HEK293 (cell line): ENCODE data around the gene HMGA1.
A peak's percentile ranks its signal among the peaks of the same experiment; 100 is the strongest.

ENCODE experiments used
- CTCF ChIA-PET: fragments of 350-600 bp; formaldehyde crosslinking; extraction: SDS; loops from one replicate; lab custom pipeline; 2021; ENCODE audit warnings: antibody characterized with exemption; lab: Yijun Ruan, JAX
- POLR2A ChIA-PET: fragments of 300-600 bp; formaldehyde crosslinking; extraction: SDS; loops from one replicate; lab custom pipeline; 2020; ENCODE audit warnings: antibody characterized with exemption, inconsistent platforms; lab: Yijun Ruan, JAX
- H3K27ac ChIP-seq: fragments of 200-500 bp; sonication (Bioruptor generic); 2 replicates; pipeline ENCODE4 v1.5.1; 2014; ENCODE audit warnings: low read depth, low read length, control low read depth, inconsistent platforms; ENCODE audit errors: extremely low read depth
- H3K36me3 ChIP-seq, 2 experiments: fragments of 200-500 bp in 1 of 2; sonication (Bioruptor generic) in 1 of 2; 1 replicate in 1 of 2; 2 replicates in 1 of 2; pipeline ENCODE4 v1.5.1; 2014 to 2017; ENCODE audit warnings: inconsistent platforms in 2 of 2, low read length in 2 of 2; ENCODE audit not compliant: control insufficient read depth in 2 of 2, insufficient read depth in 1 of 2
- H3K4me1 ChIP-seq: fragments of 200-500 bp; sonication (Bioruptor generic); 2 replicates; pipeline ENCODE4 v1.5.1; 2014; ENCODE audit warnings: mild to moderate bottlenecking, low read length, inconsistent platforms; ENCODE audit not compliant: control insufficient read depth, insufficient read depth
- H3K4me3 ChIP-seq: 2 replicates; pipeline ENCODE4 v1.5.1; 2011; ENCODE audit warnings: low read depth, mild to moderate bottlenecking, control low read depth, low read length, moderate library complexity
- H3K9me3 ChIP-seq: fragments of 200-500 bp; sonication (Bioruptor generic); 2 replicates; pipeline ENCODE4 v1.5.1; 2014; ENCODE audit warnings: low read depth, low read length, inconsistent platforms; ENCODE audit not compliant: control insufficient read depth, insufficient read depth
- GLIS2 ChIP-seq: fragments of 450-650 bp; formaldehyde crosslinking; IDR thresholded peaks from 2 replicates; pipeline ENCODE4 v1.5.1; 2016; ENCODE audit warnings: missing biosample characterization, missing genetic modification characterization
- KLF1 ChIP-seq: fragments of 450-650 bp; formaldehyde crosslinking; IDR thresholded peaks from 2 replicates; pipeline ENCODE4 v1.5.1; 2016; ENCODE audit warnings: missing biosample characterization, missing genetic modification characterization
- KLF10 ChIP-seq: fragments of 450-650 bp; IDR thresholded peaks from 2 replicates; pipeline ENCODE4 v1.5.1; 2018; ENCODE audit warnings: missing biosample characterization, mild to moderate bottlenecking, missing genetic modification characterization
- KLF16 ChIP-seq: fragments of 450-650 bp; formaldehyde crosslinking; IDR thresholded peaks from 2 replicates; pipeline ENCODE4 v1.5.1; 2017; ENCODE audit warnings: missing biosample characterization, missing genetic modification characterization
- KLF9 ChIP-seq: fragments of 450-650 bp; formaldehyde crosslinking; IDR thresholded peaks from 2 replicates; pipeline ENCODE4 v1.5.1; 2016; ENCODE audit warnings: missing biosample characterization, missing genetic modification characterization, low read depth
- SCRT1 ChIP-seq: fragments of 450-650 bp; formaldehyde crosslinking; IDR thresholded peaks from 2 replicates; pipeline ENCODE4 v1.5.1; 2016; ENCODE audit warnings: missing biosample characterization, missing genetic modification characterization, borderline replicate concordance
- ZBTB48 ChIP-seq: fragments of 450-650 bp; formaldehyde crosslinking; IDR thresholded peaks from 2 replicates; pipeline ENCODE4 v1.5.1; 2016; ENCODE audit warnings: missing biosample characterization, missing genetic modification characterization
- ZNF121 ChIP-seq: fragments of 450-650 bp; formaldehyde crosslinking; IDR thresholded peaks from 2 replicates; pipeline ENCODE4 v1.5.1; 2016; ENCODE audit warnings: missing biosample characterization, missing genetic modification characterization
- ZNF174 ChIP-seq: fragments of 450-650 bp; formaldehyde crosslinking; IDR thresholded peaks from 2 replicates; pipeline ENCODE4 v1.5.0; 2017; ENCODE audit warnings: missing biosample characterization, mild to moderate bottlenecking, missing genetic modification characterization
- ZNF223 ChIP-seq: fragments of 450-650 bp; formaldehyde crosslinking; IDR thresholded peaks from 2 replicates; pipeline ENCODE4 v1.5.1; 2016; ENCODE audit warnings: missing biosample characterization, missing genetic modification characterization
- ZNF423 ChIP-seq: fragments of 450-650 bp; formaldehyde crosslinking; IDR thresholded peaks from 2 replicates; pipeline ENCODE4 v1.5.1; 2016; ENCODE audit warnings: missing biosample characterization, missing genetic modification characterization
- ZNF624 ChIP-seq: fragments of 450-650 bp; formaldehyde crosslinking; IDR thresholded peaks from 2 replicates; pipeline ENCODE4 v1.5.1; 2017; ENCODE audit warnings: missing biosample characterization, missing genetic modification characterization
- TF ChIP-seq, protein P1 (sequence below): fragments of 450-650 bp; formaldehyde crosslinking; IDR thresholded peaks from 2 replicates; pipeline ENCODE4 v1.5.1; 2016; ENCODE audit warnings: missing biosample characterization, missing genetic modification characterization, borderline replicate concordance
- TF ChIP-seq, protein P2 (sequence below): fragments of 450-650 bp; IDR thresholded peaks from 2 replicates; pipeline ENCODE4 v1.5.1; 2018; ENCODE audit warnings: missing biosample characterization, missing genetic modification characterization
- TF ChIP-seq, protein P3 (sequence below): fragments of 450-650 bp; formaldehyde crosslinking; IDR thresholded peaks from 2 replicates; pipeline ENCODE4 v1.5.1; 2016; ENCODE audit warnings: missing biosample characterization, missing genetic modification characterization
- TF ChIP-seq, protein P4 (sequence below): fragments of 450-650 bp; formaldehyde crosslinking; IDR thresholded peaks from 2 replicates; pipeline ENCODE4 v1.5.1; 2016; ENCODE audit warnings: missing biosample characterization, missing genetic modification characterization

Gene HMGA1

DNA sequence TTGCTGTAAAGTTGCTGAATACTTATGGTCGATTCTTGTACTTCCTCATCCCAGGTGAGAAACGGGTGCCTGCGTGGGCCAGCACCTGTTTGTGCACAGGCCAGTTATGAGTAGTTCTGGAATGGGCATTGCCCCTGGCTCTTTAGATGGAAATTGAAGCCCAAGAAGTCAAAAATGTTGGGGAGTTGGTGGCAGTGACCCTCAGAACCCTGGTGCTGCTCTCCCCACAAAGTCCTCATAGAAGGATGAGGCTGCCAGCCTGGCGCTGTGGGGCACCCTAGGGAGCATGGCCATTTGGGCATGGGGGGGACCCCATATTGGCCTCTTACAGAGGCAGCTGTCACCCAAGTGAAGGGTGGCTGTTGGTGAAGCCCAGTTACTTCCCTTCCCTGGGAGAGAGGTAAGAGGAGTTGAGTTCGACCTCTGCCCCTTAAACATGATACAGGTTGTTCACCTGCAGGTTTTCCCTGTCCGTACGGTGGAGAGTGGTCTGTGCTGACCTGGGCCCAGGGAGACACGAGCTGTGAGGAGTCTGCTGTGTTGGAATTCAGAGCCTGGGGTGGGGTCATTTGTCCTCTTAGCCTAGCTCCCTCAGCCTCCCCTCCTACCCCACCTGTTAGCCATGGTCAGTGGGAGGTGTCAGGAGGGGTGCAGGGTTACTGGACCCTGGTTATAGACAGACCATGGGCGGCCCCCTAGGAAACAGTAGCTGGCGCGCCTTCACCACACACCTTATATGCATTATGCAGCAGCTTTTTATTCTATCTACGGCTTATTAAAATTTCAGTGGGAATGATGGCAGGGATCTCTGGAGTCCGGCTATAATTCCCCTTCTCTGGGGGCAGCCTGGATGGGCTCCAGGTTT is 4.9 kb downstream of the HMGA1 start:
- Histone ChIP-seq H3K27ac (no peak overlapping the region), H3K9me3 (no peaks in the 10 kb centered on the region), H3K4me1 (peaks cover 6% of the 10 kb centered on the region; the same call in 1 of the 2 replicates), H3K4me3 (no peak overlapping the region), H3K36me3 (peaks cover 0 to 55% of the 10 kb centered on the region in 2 experiments; a peak in 1 of 3 replicates)
- ChIA-PET CTCF (no interaction called here), POLR2A (no interaction called here)
- peak; percentile 20; the same call in 1 of the 2 replicates for TF ChIP-seq GLIS2 (tag by site-specific recombination)
- TF ChIP-seq, protein P1, sequence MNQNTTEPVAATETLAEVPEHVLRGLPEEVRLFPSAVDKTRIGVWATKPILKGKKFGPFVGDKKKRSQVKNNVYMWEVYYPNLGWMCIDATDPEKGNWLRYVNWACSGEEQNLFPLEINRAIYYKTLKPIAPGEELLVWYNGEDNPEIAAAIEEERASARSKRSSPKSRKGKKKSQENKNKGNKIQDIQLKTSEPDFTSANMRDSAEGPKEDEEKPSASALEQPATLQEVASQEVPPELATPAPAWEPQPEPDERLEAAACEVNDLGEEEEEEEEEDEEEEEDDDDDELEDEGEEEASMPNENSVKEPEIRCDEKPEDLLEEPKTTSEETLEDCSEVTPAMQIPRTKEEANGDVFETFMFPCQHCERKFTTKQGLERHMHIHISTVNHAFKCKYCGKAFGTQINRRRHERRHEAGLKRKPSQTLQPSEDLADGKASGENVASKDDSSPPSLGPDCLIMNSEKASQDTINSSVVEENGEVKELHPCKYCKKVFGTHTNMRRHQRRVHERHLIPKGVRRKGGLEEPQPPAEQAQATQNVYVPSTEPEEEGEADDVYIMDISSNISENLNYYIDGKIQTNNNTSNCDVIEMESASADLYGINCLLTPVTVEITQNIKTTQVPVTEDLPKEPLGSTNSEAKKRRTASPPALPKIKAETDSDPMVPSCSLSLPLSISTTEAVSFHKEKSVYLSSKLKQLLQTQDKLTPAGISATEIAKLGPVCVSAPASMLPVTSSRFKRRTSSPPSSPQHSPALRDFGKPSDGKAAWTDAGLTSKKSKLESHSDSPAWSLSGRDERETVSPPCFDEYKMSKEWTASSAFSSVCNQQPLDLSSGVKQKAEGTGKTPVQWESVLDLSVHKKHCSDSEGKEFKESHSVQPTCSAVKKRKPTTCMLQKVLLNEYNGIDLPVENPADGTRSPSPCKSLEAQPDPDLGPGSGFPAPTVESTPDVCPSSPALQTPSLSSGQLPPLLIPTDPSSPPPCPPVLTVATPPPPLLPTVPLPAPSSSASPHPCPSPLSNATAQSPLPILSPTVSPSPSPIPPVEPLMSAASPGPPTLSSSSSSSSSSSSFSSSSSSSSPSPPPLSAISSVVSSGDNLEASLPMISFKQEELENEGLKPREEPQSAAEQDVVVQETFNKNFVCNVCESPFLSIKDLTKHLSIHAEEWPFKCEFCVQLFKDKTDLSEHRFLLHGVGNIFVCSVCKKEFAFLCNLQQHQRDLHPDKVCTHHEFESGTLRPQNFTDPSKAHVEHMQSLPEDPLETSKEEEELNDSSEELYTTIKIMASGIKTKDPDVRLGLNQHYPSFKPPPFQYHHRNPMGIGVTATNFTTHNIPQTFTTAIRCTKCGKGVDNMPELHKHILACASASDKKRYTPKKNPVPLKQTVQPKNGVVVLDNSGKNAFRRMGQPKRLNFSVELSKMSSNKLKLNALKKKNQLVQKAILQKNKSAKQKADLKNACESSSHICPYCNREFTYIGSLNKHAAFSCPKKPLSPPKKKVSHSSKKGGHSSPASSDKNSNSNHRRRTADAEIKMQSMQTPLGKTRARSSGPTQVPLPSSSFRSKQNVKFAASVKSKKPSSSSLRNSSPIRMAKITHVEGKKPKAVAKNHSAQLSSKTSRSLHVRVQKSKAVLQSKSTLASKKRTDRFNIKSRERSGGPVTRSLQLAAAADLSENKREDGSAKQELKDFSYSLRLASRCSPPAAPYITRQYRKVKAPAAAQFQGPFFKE (tag by site-specific recombination) = no peak

DNA sequence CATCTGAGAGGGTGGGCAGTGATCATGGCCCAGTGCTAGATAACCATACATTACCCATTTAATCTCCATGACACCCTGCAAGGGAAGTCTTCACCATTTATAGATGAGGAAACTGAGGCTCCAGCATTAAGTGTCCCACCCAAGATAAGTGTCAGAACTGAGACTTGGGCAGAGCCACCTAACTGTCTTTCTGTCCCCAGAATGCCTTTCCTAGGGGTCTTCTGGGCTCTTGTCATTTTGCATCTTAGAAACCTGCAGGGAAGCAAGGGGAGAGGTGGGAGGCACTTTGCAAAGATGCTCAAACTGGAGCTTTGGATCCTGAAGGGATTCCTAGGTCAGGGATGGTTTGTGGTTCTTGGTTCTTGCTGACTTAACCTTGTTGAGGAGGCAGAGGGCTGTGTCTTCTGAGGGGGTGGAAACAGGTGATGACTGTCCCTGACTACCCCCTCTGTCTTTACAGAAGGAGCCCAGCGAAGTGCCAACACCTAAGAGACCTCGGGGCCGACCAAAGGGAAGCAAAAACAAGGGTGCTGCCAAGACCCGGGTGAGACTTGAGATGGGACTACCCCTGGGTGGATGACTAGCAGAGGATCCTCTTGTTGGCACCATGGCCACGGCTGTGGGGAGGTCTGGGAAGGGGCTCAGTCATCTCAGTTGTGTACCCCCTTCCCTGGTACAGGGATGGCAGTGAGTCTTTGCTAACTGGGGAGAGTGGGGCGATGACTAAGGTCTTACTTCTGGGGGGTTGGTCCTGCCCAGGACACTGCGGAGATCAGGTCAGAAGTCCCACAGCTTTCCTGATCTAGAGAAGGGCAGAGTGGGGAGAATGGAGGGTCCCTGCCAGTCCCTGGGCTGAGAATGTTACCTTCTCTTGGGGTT is 5.8 kb downstream of the HMGA1 start:
- TF ChIP-seq ZNF121 (no peak), ZNF624 (tag by site-specific recombination) (no peak), KLF1 (tag by site-specific recombination) (no peak), ZNF223 (tag by site-specific recombination) (no peak), KLF16 (tag by site-specific recombination) (no peak)
- TF ChIP-seq, protein P2, sequence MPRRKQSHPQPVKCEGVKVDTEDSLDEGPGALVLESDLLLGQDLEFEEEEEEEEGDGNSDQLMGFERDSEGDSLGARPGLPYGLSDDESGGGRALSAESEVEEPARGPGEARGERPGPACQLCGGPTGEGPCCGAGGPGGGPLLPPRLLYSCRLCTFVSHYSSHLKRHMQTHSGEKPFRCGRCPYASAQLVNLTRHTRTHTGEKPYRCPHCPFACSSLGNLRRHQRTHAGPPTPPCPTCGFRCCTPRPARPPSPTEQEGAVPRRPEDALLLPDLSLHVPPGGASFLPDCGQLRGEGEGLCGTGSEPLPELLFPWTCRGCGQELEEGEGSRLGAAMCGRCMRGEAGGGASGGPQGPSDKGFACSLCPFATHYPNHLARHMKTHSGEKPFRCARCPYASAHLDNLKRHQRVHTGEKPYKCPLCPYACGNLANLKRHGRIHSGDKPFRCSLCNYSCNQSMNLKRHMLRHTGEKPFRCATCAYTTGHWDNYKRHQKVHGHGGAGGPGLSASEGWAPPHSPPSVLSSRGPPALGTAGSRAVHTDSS (tag by site-specific recombination) = no peak
- Histone ChIP-seq H3K4me1 (peaks cover 6% of the 10 kb centered on the region; the same call in 1 of the 2 replicates), H3K36me3 (peaks cover 0 to 59% of the 10 kb centered on the region in 2 experiments; a peak in 1 of 3 replicates), H3K4me3 (no peak overlapping the region), H3K9me3 (no peaks in the 10 kb centered on the region), H3K27ac (no peak overlapping the region)
- CTCF ChIA-PET = interaction anchor here (0.6 to 1.3 kb wide), 3 partner anchors 47 to 962 kb away, joined by 3 to 8 read pairs (median 3); no protein-coding TSS in a partner anchor
- POLR2A ChIA-PET = no interaction called here

DNA sequence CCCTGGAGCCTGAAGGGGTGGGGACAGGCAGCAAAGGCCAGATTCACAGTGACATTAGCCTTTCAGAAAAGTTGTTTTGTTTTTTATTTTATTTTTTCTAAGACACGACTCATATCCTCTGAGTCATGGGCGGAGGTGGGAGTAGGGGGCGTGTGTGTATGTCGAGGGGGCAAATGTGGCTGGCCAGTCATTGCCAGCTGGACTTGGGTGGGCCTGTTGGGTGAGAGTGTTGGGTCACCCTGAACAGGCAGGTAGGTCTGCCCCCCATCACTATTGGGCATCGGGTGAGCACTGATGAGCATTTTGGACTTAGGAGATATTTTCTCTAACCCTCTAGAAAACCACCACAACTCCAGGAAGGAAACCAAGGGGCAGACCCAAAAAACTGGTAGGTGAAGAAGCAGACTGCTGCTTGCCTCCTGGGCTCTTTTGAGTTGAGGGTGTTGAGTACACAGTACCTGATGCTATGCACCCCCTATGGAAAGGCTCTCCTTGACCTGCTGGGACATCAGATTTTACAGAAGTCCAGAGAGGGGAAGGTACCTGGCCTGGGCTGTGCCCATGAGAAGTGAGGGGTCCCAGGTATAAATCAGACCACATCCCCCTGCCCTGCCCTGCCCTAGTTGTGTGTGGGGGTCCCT is 6.6 kb downstream of the HMGA1 start:
- Histone ChIP-seq H3K36me3 (peaks cover 0 to 59% of the 10 kb centered on the region in 2 experiments; a peak in 1 of 3 replicates), H3K4me3 (no peak overlapping the region), H3K9me3 (no peaks in the 10 kb centered on the region), H3K27ac (no peak overlapping the region), H3K4me1 (peaks cover 7% of the 10 kb centered on the region)
- ChIA-PET CTCF (interaction anchor here (1.3 kb wide), 1 partner anchor 47 kb away, joined by 3 read pairs; no protein-coding TSS in a partner anchor), POLR2A (interaction anchor here (0.6 to 1.3 kb wide), 5 partner anchors 11 to 172 kb away, joined by 3 to 10 read pairs (median 4); no protein-coding TSS in a partner anchor)
- TF ChIP-seq KLF1 (tag by site-specific recombination) (peak; percentile 60), ZBTB48 (tag by site-specific recombination) (0 out of 2 replicates have a peak, but pooled peaks have one; percentile 26), KLF9 (peak; percentile 48; the same call in 1 of the 2 replicates), ZNF174 (tag by site-specific recombination) (no peak), KLF10 (peak; percentile 71), ZNF423 (tag by site-specific recombination) (no peak), SCRT1 (tag by site-specific recombination) (no peak)
- TF ChIP-seq, protein P3, sequence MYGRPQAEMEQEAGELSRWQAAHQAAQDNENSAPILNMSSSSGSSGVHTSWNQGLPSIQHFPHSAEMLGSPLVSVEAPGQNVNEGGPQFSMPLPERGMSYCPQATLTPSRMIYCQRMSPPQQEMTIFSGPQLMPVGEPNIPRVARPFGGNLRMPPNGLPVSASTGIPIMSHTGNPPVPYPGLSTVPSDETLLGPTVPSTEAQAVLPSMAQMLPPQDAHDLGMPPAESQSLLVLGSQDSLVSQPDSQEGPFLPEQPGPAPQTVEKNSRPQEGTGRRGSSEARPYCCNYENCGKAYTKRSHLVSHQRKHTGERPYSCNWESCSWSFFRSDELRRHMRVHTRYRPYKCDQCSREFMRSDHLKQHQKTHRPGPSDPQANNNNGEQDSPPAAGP = peak; percentile 27; the same call in 1 of the 2 replicates
- TF ChIP-seq, protein P4, sequence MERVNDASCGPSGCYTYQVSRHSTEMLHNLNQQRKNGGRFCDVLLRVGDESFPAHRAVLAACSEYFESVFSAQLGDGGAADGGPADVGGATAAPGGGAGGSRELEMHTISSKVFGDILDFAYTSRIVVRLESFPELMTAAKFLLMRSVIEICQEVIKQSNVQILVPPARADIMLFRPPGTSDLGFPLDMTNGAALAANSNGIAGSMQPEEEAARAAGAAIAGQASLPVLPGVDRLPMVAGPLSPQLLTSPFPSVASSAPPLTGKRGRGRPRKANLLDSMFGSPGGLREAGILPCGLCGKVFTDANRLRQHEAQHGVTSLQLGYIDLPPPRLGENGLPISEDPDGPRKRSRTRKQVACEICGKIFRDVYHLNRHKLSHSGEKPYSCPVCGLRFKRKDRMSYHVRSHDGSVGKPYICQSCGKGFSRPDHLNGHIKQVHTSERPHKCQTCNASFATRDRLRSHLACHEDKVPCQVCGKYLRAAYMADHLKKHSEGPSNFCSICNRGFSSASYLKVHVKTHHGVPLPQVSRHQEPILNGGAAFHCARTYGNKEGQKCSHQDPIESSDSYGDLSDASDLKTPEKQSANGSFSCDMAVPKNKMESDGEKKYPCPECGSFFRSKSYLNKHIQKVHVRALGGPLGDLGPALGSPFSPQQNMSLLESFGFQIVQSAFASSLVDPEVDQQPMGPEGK = peak; percentile 65
